Mesothelial cell of epicardium (in vitro differentiated cells): Measurements from ENCODE around the gene TBC1D3B. TPM values are rescaled to one million over a fixed set of nuclear protein-coding genes. Genes with fewer than 3 reads are reported as not detected.

Experiments used
- DNase-seq, 2 experiments: peaks; one replicate each; pipeline ENCODE4 v3.0.0; 2021; ENCODE audit warnings: low spot score in 2 of 2; ENCODE audit not compliant: unreplicated experiment in 2 of 2
- H3K27ac Mint-ChIP-seq: 2 replicates; pipeline ENCODE4 v1.8.0; 2021; ENCODE audit warnings: mixed read lengths
- H3K27me3 Mint-ChIP-seq: 2 replicates; pipeline ENCODE4 v1.8.0; 2021; ENCODE audit warnings: low read depth, mixed read lengths
- H3K36me3 Mint-ChIP-seq: 2 replicates; pipeline ENCODE4 v1.8.0; 2021; ENCODE audit warnings: mixed read lengths
- H3K4me1 Mint-ChIP-seq: 2 replicates; pipeline ENCODE4 v1.8.0; 2021; ENCODE audit warnings: mixed read lengths
- H3K4me3 Mint-ChIP-seq: 2 replicates; pipeline ENCODE4 v1.8.0; 2021; ENCODE audit warnings: mild to moderate bottlenecking, moderate library complexity, mixed read lengths
- H3K9me3 Mint-ChIP-seq: 2 replicates; pipeline ENCODE4 v1.8.0; 2021; ENCODE audit warnings: mixed read lengths
- total RNA-seq: library from RNA; stranded (reverse); gene quantifications from 3 replicates; pipeline ENCODE4 v1.2.1, GENCODE V29; 2021
- TF ChIP-seq, protein P1 (sequence below): fragments of 200-600 bp; sonication (generic); IDR thresholded peaks from one replicate; pipeline ENCODE4 v1.5.0; 2021; ENCODE audit warnings: antibody characterized with exemption; ENCODE audit not compliant: unreplicated experiment

Gene TBC1D3B
- total RNA-seq, 1 donor from 2014 or later: 27.9 TPM

DNA sequence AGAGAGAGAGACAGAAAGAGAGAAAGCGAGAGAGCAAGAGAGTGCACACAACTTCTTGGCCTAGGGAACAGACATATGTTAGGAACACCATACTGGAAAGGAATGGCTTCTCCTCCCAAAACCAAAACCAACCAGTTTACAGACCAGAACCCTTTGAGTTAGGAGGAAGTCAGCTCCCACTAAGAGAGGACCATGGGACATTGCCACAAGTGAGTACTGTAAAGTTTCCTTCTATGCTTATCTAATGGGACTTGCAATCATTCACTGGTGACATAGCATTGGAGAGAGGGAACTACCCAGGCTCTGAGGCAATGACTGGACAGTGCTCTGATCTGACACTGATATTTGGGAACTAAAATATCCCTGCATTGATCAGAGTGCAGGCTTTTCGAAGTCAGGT, 32.4 kb downstream of the TBC1D3B start:
- no peak for DNase-seq
- no peaks in the 10 kb centered on the region for H3K9me3 Mint-ChIP-seq
- no peak overlapping the region for H3K27ac Mint-ChIP-seq
- H3K36me3 Mint-ChIP-seq: no peaks in the 10 kb centered on the region
- TF ChIP-seq, protein P1, sequence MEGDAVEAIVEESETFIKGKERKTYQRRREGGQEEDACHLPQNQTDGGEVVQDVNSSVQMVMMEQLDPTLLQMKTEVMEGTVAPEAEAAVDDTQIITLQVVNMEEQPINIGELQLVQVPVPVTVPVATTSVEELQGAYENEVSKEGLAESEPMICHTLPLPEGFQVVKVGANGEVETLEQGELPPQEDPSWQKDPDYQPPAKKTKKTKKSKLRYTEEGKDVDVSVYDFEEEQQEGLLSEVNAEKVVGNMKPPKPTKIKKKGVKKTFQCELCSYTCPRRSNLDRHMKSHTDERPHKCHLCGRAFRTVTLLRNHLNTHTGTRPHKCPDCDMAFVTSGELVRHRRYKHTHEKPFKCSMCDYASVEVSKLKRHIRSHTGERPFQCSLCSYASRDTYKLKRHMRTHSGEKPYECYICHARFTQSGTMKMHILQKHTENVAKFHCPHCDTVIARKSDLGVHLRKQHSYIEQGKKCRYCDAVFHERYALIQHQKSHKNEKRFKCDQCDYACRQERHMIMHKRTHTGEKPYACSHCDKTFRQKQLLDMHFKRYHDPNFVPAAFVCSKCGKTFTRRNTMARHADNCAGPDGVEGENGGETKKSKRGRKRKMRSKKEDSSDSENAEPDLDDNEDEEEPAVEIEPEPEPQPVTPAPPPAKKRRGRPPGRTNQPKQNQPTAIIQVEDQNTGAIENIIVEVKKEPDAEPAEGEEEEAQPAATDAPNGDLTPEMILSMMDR: no peak
- H3K4me3 Mint-ChIP-seq: no peak overlapping the region
- H3K27me3 Mint-ChIP-seq: peaks cover 32% of the 10 kb centered on the region
- H3K4me1 Mint-ChIP-seq: no peaks in the 10 kb centered on the region

GRCh38 chr17:36142806-36143205, 33.6 kb downstream of the TBC1D3B start:
- Mint-ChIP-seq H3K4me3 (no peak overlapping the region), H3K4me1 (no peaks in the 10 kb centered on the region), H3K27me3 (peaks cover 29% of the 10 kb centered on the region), H3K9me3 (peaks cover 5% of the 10 kb centered on the region), H3K27ac (no peak overlapping the region), H3K36me3 (no peaks in the 10 kb centered on the region)
- TF ChIP-seq, protein P1: no peak
- no peak for DNase-seq

DNA sequence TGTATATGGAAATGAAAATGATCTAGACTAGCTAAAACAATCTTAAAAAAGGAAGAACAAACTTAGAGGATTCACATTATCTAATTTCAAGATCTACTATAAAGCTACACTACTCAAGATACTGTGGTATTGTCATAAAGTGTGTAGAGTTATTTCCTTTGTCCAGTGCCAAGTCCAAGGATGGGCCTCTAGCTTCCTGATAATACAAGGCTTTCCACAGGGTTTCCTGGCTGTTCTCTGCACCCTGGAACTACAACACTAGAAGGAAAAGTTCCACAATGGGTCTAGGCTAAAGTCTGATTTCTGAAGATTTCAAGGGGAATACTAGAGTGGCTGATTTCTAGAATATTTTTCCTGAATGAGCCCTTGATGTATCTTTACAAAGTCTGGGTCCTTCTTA, 34.2 kb downstream of the TBC1D3B start:
- TF ChIP-seq, protein P1: no peak
- H3K4me3 Mint-ChIP-seq: no peak overlapping the region
- no peak overlapping the region for H3K27ac Mint-ChIP-seq
- peaks cover 5% of the 10 kb centered on the region for H3K9me3 Mint-ChIP-seq
- no peaks in the 10 kb centered on the region for H3K36me3 Mint-ChIP-seq
- H3K4me1 Mint-ChIP-seq: no peaks in the 10 kb centered on the region
- peaks cover 26% of the 10 kb centered on the region for H3K27me3 Mint-ChIP-seq
- no peak for DNase-seq

DNA sequence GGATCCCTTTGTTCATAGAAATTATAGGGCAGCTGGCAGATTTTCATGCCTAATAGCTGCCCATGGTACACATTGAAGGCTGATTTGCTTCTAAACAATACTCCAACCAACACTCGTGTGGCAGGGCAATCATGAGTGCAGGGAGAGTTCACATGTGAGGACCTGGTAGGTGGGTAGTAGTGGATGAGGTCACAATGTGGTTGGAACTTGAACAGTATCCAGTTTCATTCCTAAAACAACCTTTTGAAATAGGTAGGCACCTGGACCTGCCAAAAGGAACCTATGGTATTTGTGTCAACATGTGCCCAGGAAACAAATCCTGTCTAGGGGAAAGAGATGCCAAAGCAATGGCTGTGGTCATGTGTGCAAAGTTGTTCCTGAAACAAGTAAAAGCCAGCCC, 40.0 kb downstream of the TBC1D3B start:
- TF ChIP-seq, protein P1: no peak
- Mint-ChIP-seq H3K9me3 (peaks cover 5% of the 10 kb centered on the region), H3K36me3 (no peaks in the 10 kb centered on the region), H3K27ac (no peak overlapping the region), H3K4me1 (peaks cover 2% of the 10 kb centered on the region), H3K27me3 (peaks cover 42% of the 10 kb centered on the region), H3K4me3 (no peak overlapping the region)
- DNase-seq: no peak

DNA sequence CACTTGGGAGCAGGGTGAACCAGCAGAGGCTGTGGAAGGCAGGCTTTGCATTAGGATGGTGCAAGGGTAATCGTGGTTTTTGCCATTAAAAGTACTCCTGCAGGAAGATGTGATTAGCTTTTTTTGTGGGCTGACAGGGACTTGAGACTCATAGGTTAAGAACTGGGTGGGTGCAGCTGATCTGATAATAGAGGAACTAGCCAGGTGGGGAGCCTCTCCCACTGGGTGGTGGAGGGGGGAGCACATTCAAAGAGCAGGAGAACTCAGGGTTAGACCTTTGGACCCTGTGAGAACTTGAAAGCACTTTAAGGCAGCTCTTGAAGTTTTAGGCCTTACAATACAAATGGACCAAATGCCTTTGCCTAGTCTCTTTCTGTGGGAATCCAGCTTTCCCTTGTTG, 40.4 kb downstream of the TBC1D3B start:
- Mint-ChIP-seq H3K36me3 (no peaks in the 10 kb centered on the region), H3K27me3 (peaks cover 38% of the 10 kb centered on the region), H3K27ac (no peak overlapping the region), H3K9me3 (peaks cover 5% of the 10 kb centered on the region), H3K4me3 (no peak overlapping the region), H3K4me1 (peaks cover 2% of the 10 kb centered on the region)
- TF ChIP-seq, protein P1: no peak
- no peak for DNase-seq

DNA sequence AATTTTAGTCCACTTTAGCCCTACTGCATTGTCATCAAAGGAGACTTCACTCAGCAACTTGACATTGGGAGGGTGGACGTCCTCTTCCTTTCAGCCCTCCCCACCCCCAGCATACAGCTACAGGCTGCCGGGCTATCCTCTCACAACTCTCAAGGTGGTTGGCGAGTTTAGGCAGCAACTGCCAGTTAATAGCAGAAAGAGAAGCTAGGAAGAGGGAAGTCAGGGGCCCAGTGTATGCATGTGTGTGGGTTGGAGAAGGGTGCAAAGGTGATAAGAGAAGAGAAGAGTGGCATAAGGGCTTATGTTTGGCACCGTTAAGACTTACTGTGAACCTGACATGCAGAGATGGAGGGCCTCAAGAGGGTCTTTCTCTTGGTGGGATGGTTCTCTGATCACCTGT, 41.0 kb downstream of the TBC1D3B start:
- H3K4me3 Mint-ChIP-seq: no peak overlapping the region
- TF ChIP-seq, protein P1: no peak
- peaks cover 5% of the 10 kb centered on the region for H3K9me3 Mint-ChIP-seq
- peaks cover 33% of the 10 kb centered on the region for H3K27me3 Mint-ChIP-seq
- DNase-seq: no peak
- no peak overlapping the region for H3K27ac Mint-ChIP-seq
- no peaks in the 10 kb centered on the region for H3K36me3 Mint-ChIP-seq
- H3K4me1 Mint-ChIP-seq: peaks cover 2% of the 10 kb centered on the region
